ENCODE measurements around the gene TSPAN31. TPM values are rescaled to one million over a fixed set of nuclear protein-coding genes. Genes with fewer than 3 reads are reported as not detected.

The TSPAN31 gene
- total RNA-seq, 1 donor from 2014 or later, result 109 TPM

DNA sequence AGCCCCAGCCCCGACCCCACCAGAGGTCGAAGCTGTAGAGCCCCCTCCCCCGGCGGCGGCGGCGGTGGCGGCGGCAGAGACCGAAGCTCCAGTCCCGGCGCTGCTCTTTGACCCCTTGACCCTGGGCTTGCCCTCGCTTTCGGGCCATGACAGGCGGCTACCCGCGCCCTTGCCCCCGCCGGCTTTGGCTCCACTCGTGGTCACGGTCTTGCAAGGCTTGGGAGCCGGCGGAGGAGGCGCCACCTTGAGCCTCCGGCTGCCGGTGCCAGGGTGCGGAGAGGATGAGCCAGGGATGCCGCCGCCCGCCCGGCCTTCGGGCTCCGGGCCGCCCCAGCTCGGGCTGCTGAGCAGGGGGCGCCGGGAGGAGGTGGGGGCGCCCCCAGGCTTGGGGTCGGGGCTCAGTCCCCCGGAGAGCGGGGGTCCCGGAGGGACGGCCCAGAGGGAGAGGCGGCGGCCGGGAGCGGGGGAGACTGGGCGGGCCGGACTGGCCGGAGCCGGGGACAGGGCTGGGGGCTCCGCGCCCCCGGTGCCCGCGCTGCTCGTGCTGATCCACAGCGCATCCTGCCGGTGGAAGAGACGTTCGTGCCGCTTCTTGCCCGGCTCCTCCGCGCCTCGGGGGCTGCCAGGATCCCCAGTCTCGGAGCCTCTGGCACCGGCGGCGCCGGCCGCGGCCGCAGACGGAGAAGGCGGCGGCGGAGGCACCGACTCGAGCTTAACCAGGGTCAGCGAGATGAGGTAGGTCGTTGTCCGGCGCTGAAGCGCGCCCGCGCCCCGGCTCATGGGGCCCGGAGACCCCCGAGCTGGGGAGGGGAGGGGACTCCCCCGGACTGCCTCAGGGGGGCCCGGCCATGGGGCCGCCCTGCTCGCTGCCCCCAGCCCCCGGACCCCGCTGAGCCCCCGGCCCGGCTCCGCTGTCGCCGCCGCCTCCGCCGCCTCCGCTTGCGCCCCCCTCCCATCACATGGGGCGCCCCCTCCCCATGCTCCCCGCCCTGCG, 7.1 kb upstream of the TSPAN31 start:
- TF ChIP-seq, protein P1, sequence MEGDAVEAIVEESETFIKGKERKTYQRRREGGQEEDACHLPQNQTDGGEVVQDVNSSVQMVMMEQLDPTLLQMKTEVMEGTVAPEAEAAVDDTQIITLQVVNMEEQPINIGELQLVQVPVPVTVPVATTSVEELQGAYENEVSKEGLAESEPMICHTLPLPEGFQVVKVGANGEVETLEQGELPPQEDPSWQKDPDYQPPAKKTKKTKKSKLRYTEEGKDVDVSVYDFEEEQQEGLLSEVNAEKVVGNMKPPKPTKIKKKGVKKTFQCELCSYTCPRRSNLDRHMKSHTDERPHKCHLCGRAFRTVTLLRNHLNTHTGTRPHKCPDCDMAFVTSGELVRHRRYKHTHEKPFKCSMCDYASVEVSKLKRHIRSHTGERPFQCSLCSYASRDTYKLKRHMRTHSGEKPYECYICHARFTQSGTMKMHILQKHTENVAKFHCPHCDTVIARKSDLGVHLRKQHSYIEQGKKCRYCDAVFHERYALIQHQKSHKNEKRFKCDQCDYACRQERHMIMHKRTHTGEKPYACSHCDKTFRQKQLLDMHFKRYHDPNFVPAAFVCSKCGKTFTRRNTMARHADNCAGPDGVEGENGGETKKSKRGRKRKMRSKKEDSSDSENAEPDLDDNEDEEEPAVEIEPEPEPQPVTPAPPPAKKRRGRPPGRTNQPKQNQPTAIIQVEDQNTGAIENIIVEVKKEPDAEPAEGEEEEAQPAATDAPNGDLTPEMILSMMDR (IDR thresholded peaks at IDR 0.05; ENCODE audit: insufficient read depth, low read length, severe bottlenecking), result peak; percentile 40
- no peaks in the 10 kb centered on the region for H3K36me3 ChIP-seq (ENCODE audit: control insufficient read depth, insufficient read depth, low read length)
- peaks cover 44% of the 10 kb centered on the region for H3K27me3 ChIP-seq (ENCODE audit: control insufficient read depth, insufficient read depth, low read length)
- no peak for DNase-seq (ENCODE audit: low read depth)
- FAIRE-seq, result no peak
- H3K4me3 ChIP-seq (ENCODE audit: low read depth, low read length), result no peak overlapping the region

DNA sequence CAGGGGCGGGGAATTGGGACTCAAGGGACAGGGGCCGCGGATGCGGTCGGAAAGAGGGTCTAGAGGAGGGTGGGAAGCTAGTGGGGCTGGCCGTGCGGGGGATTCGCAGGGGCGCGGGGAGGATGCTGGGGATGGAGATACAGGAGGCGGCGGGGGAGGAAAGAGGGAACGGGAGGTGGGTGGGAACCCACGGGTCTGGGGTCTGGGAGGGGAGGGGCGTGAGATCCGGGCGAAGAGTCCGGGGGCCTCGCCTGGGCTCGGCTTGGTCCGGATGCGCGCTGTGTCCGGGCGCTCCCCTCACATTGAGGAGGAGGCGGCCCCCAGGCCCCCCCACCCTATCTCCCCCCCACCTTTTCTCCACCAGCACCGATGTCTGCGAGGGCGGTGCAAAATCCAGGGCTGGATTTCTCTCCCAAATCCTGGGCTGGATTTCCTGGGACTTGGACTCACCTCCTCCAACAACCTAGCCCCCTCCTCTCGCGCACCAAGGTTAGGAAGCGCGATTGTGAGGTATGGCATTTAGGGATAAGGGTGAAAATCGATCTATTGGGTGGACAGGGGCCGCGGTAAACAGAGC, 6.1 kb upstream of the TSPAN31 start, which contains the start of gene AGAP2:
TSS of gene AGAP2 (minus strand) at position 82 of the 577 bp plus-strand sequence. CDS start 496 bp downstream, outside the sequence.
- DNase-seq (ENCODE audit: low read depth) (no peak), FAIRE-seq (no peak)
- TF ChIP-seq, protein P1 (IDR thresholded peaks at IDR 0.05; ENCODE audit: insufficient read depth, low read length, severe bottlenecking), result no peak
- H3K27me3 ChIP-seq (ENCODE audit: control insufficient read depth, insufficient read depth, low read length), result peaks cover 42% of the 10 kb centered on the region
- no peak within 1 kb of the TSS for H3K4me3 ChIP-seq (ENCODE audit: low read depth, low read length)
- H3K36me3 ChIP-seq (ENCODE audit: control insufficient read depth, insufficient read depth, low read length), result no peaks in the 10 kb centered on the region

DNA sequence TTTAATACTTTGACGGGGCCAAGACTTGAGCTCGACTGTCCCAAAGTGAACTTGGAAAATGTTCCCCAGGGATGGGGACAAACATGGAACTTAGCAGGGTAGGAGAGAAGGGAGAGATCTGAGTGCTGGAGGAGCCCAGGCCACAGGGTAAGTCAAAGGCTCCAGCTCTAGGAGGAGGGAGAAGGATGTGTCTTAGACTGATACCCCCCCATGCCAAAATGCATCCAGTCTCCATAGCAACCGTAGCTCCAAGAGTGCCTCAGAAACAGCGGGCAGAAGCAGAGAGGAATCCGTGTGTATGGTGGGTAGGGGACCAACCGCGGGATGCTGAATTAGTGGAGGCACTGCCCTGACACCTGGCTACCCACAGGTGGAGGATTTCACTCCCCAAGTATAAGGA, 5.5 kb upstream of the TSPAN31 start:
- TF ChIP-seq, protein P1 (IDR thresholded peaks at IDR 0.05; ENCODE audit: insufficient read depth, low read length, severe bottlenecking), result no peak
- Histone ChIP-seq H3K36me3 (ENCODE audit: control insufficient read depth, insufficient read depth, low read length) (no peaks in the 10 kb centered on the region), H3K27me3 (ENCODE audit: control insufficient read depth, insufficient read depth, low read length) (peaks cover 41% of the 10 kb centered on the region), H3K4me3 (ENCODE audit: low read depth, low read length) (no peak overlapping the region)
- DNase-seq (ENCODE audit: low read depth), result no peak
- FAIRE-seq, result no peak

DNA sequence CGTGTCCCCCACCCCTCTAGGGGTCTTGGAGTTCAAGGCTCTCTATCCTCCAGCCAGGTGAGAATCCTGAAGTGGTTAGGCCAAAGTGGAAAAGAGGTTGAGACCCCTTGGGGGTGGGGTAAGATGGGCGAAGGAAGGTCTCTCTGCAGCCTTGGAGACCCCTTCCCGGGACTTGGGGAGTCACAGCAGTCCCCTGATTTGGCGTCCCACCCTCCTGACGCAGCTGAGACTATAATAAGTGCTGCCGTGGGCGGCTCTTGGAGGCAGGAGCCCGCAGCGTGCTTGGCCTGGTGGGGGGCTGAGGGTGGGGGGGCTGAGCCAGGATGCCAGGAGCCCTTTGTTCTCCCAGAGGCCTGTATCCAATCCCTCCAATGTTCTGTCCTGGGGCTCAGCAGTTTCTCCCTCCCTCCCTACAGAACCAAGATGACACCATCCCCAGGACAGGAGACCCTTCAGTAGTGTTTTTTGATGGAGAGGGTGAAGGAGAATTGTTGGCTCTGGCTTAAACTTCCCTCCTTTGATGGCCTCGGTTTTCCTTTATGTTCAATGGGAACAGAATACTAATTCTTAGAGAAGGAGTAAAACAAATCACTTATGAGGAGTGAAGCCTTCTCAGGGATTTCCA, 4.8 kb upstream of the TSPAN31 start:
- FAIRE-seq (no peak), DNase-seq (ENCODE audit: low read depth) (no peak)
- H3K36me3 ChIP-seq (ENCODE audit: control insufficient read depth, insufficient read depth, low read length), result no peaks in the 10 kb centered on the region
- TF ChIP-seq, protein P1 (IDR thresholded peaks at IDR 0.05; ENCODE audit: insufficient read depth, low read length, severe bottlenecking), result no peak
- H3K4me3 ChIP-seq (ENCODE audit: low read depth, low read length), result no peak overlapping the region
- H3K27me3 ChIP-seq (ENCODE audit: control insufficient read depth, insufficient read depth, low read length), result peaks cover 39% of the 10 kb centered on the region

- FAIRE-seq (no peak), DNase-seq (ENCODE audit: low read depth) (no peak)
- TF ChIP-seq, protein P1 (IDR thresholded peaks at IDR 0.05; ENCODE audit: insufficient read depth, low read length, severe bottlenecking), result no peak
- H3K4me3 ChIP-seq (ENCODE audit: low read depth, low read length), result no peak overlapping the region
- no peaks in the 10 kb centered on the region for H3K36me3 ChIP-seq (ENCODE audit: control insufficient read depth, insufficient read depth, low read length)
- H3K27me3 ChIP-seq (ENCODE audit: control insufficient read depth, insufficient read depth, low read length), result peaks cover 32% of the 10 kb centered on the region
These were observed 4.0 kb upstream of the TSPAN31 start for GRCh38 chr12:57740656-57741412.
